Right hindlimb (tissue), 1 donor: Measurements from ENCODE around the gene STK33.

Experiments used
- DNase-seq: peaks from one replicate; pipeline ENCODE4 v3.0.0-alpha.2; 2018

Gene STK33

GRCh38 chr11:8601376-8602133 lies 7.5 kb upstream of the STK33 start:
- no peak for DNase-seq

GRCh38 chr11:8598506-8598905 lies 4.5 kb upstream of the STK33 start:
- DNase-seq = no peak

- DNase-seq = no peak
Measured at GRCh38 chr11:8597182-8597581, 3.2 kb upstream of the STK33 start.

GRCh38 chr11:8596504-8597046 lies 2.5 kb upstream of the STK33 start:
- no peak for DNase-seq

- DNase-seq = no peak
Measured at GRCh38 chr11:8593455-8593854, 573 bp downstream of the STK33 start.

- DNase-seq = no peak
Measured at GRCh38 chr11:8587915-8588314, 6.1 kb downstream of the STK33 start.

GRCh38 chr11:8586805-8587204 lies 7.2 kb downstream of the STK33 start:
- DNase-seq = no peak

- no peak for DNase-seq
Measured at GRCh38 chr11:8586184-8586583, 7.8 kb downstream of the STK33 start.

GRCh38 chr11:8584511-8584910 lies 9.5 kb downstream of the STK33 start:
- DNase-seq = no peak

- no peak for DNase-seq
Measured at GRCh38 chr11:8584082-8584481, 9.9 kb downstream of the STK33 start.

GRCh38 chr11:8581300-8581699 lies 12.7 kb downstream of the STK33 start:
- no peak for DNase-seq

GRCh38 chr11:8577791-8578581 lies 16.0 kb downstream of the STK33 start:
- DNase-seq = no peak

GRCh38 chr11:8574798-8575197 lies 19.2 kb downstream of the STK33 start:
- no peak for DNase-seq

- no peak for DNase-seq
Measured at GRCh38 chr11:8573777-8574176, 20.3 kb downstream of the STK33 start.

GRCh38 chr11:8567602-8568198 lies 26.3 kb downstream of the STK33 start:
- no peak for DNase-seq

- no peak for DNase-seq
Measured at GRCh38 chr11:8566613-8567210, 27.3 kb downstream of the STK33 start.

GRCh38 chr11:8564526-8564925 lies 29.5 kb downstream of the STK33 start:
- no peak for DNase-seq

GRCh38 chr11:8561461-8561860 lies 32.6 kb downstream of the STK33 start:
- no peak for DNase-seq

GRCh38 chr11:8558436-8558835 lies 35.6 kb downstream of the STK33 start:
- DNase-seq = no peak

GRCh38 chr11:8545698-8546366 lies 48.2 kb downstream of the STK33 start:
- no peak for DNase-seq

- no peak for DNase-seq
Measured at GRCh38 chr11:8544807-8545206, 49.2 kb downstream of the STK33 start.

GRCh38 chr11:8543278-8543677 lies 50.8 kb downstream of the STK33 start:
- DNase-seq = no peak

- no peak for DNase-seq
Measured at GRCh38 chr11:8541448-8541847, 52.6 kb downstream of the STK33 start.
